ENCODE results near the gene MBD1.

MBD1 gene

DNA sequence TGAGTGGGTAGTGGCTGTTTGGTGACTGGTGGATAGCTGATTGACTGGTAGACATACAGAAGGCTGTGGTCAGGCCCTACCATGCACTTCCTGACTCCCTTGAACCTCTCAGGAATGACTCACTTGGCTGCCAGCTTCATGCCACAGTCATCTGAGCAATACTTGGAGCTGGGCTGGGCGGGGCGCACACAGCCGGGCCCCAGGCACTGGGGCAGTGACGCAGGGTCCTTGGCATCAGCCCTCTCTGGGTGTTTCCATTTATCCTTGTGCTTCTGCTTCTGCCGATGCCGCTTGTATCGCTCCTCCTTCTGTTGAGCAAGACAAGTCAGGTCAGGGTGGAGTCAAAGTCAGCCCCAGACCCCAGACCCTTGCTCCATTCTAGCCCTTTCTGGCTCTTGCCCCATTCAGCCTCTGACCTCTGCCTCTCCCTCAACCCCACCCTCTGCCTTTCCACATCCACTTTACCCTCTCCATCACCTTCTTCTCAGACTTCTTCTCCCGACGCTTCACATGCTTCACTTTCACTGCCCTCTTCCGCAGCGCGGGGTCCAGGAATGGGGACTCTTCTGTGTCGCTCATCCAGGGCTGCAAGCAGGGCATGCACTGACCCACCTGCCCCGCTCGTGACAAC, 3.0 kb upstream of the MBD1 start:
- H3K4me1 ChIP-seq (ENCODE audit: insufficient read depth, poor library complexity, severe bottlenecking) = peaks cover 5% of the 10 kb centered on the region
- no peaks in the 10 kb centered on the region for H3K27me3 ChIP-seq (ENCODE audit: insufficient read depth, poor library complexity, severe bottlenecking)
- peaks cover 34% of the 10 kb centered on the region for H3K36me3 ChIP-seq (ENCODE audit: low read depth)
- peak overlapping the region; percentile 12 for H3K27ac ChIP-seq (ENCODE audit: poor library complexity, severe bottlenecking)
- no peak for TF ChIP-seq CTCF (IDR thresholded peaks at IDR 0.05; ENCODE audit: poor library complexity, severe bottlenecking)
- no peak for ATAC-seq (ENCODE audit: low read depth)
- no peak for DNase-seq (ENCODE audit: low spot score)
- H3K4me3 ChIP-seq (ENCODE audit: severe bottlenecking) = no peak overlapping the region
- no peaks in the 10 kb centered on the region for H3K9me3 ChIP-seq (ENCODE audit: severe bottlenecking)

- ATAC-seq (ENCODE audit: low read depth) (no peak), DNase-seq (ENCODE audit: low spot score) (no peak)
- H3K4me3 ChIP-seq (ENCODE audit: severe bottlenecking) = no peak overlapping the region
- H3K36me3 ChIP-seq (ENCODE audit: low read depth) = peaks cover 41% of the 10 kb centered on the region
- TF ChIP-seq CTCF (IDR thresholded peaks at IDR 0.05; ENCODE audit: poor library complexity, severe bottlenecking) = no peak
- H3K4me1 ChIP-seq (ENCODE audit: insufficient read depth, poor library complexity, severe bottlenecking) = peaks cover 13% of the 10 kb centered on the region
- no peaks in the 10 kb centered on the region for H3K27me3 ChIP-seq (ENCODE audit: insufficient read depth, poor library complexity, severe bottlenecking)
- H3K27ac ChIP-seq (ENCODE audit: poor library complexity, severe bottlenecking) = peak overlapping the region; percentile 12
- H3K9me3 ChIP-seq (ENCODE audit: severe bottlenecking) = no peaks in the 10 kb centered on the region
Measured at GRCh38 chr18:50283469-50284209, 2.3 kb upstream of the MBD1 start.

DNA sequence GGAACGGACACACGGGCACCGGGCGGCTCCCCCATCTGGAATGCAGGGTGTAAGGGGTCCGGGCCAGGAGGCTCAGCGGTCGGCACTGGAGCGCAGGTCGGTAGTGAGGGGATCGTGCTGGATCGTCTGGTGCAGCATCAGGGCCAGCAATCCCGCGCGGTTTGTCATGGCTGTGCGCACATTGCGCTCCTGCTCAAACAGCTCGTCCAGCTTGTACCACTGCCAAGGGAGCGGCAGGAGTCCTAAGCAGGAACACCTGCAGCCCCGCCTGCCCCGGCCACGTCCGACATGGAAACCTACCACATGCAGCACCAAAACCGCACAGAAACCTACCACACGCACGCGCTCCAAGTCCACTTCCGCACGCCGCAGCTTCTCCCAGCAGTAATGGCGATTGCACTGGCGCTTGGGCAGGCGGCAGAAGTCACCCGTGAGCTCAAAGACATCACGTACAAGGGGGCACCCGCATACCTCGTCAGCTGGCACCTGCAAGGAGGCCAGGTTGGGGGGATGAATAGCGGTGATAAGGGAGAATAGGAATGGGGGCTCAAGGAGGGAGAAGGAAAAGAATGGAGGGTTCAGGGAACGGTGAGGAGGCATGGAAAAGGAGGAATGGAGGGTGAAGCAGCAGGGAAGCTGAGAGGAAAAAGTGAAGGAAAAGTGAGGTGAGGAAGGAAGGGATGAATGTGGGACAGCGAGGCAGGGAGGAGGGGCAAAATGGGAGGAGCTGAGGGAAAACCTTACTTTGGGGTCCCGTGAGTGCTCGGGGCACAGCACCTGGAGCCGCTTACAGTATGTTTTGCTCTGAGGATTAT, 1.4 kb upstream of the MBD1 start:
- no peaks in the 10 kb centered on the region for H3K27me3 ChIP-seq (ENCODE audit: insufficient read depth, poor library complexity, severe bottlenecking)
- peaks cover 17% of the 10 kb centered on the region for H3K4me1 ChIP-seq (ENCODE audit: insufficient read depth, poor library complexity, severe bottlenecking)
- no peak overlapping the region for H3K27ac ChIP-seq (ENCODE audit: poor library complexity, severe bottlenecking)
- no peak for TF ChIP-seq CTCF (IDR thresholded peaks at IDR 0.05; ENCODE audit: poor library complexity, severe bottlenecking)
- no peak for ATAC-seq (ENCODE audit: low read depth)
- H3K9me3 ChIP-seq (ENCODE audit: severe bottlenecking) = no peaks in the 10 kb centered on the region
- H3K36me3 ChIP-seq (ENCODE audit: low read depth) = peaks cover 49% of the 10 kb centered on the region
- no peak overlapping the region for H3K4me3 ChIP-seq (ENCODE audit: severe bottlenecking)
- DNase-seq (ENCODE audit: low spot score) = no peak

- ATAC-seq (ENCODE audit: low read depth) (no peak), DNase-seq (ENCODE audit: low spot score) (no peak)
- Histone ChIP-seq H3K4me3 (ENCODE audit: severe bottlenecking) (peak overlapping the region; percentile 97), H3K9me3 (ENCODE audit: severe bottlenecking) (no peaks in the 10 kb centered on the region), H3K27me3 (ENCODE audit: insufficient read depth, poor library complexity, severe bottlenecking) (no peaks in the 10 kb centered on the region), H3K27ac (ENCODE audit: poor library complexity, severe bottlenecking) (peak overlapping the region; percentile 85), H3K4me1 (ENCODE audit: insufficient read depth, poor library complexity, severe bottlenecking) (peaks cover 22% of the 10 kb centered on the region), H3K36me3 (ENCODE audit: low read depth) (peaks cover 56% of the 10 kb centered on the region)
- TF ChIP-seq CTCF (IDR thresholded peaks at IDR 0.05; ENCODE audit: poor library complexity, severe bottlenecking) = no peak
Measured at GRCh38 chr18:50281972-50282520, 723 bp upstream of the MBD1 start.

All from RWPE2 (cell line).